Measurements from ENCODE around the gene ZBED6.
"Not testable (repeated sequence)": the region's sequence is repeated elsewhere in the genome, so short reads cannot be mapped to it uniquely, and the experiment has no call there.

Gene ZBED6

GRCh38 chr1:203795441-203796235 is at the start of gene ZBED6, which contains the start of gene ZC3H11A:
Gene ZBED6, plus strand, starts transcription at chr1:203795623. Its CDS starts 1,900 bp downstream, at chr1:203797523.
Gene ZC3H11A, plus strand, starts transcription at chr1:203795623. Its CDS starts 21,448 bp downstream, at chr1:203817071.
- DNase-seq (ENCODE audit: low read depth in 3 of 3) = peak; percentile 97 to 98 (median 97)

DNA sequence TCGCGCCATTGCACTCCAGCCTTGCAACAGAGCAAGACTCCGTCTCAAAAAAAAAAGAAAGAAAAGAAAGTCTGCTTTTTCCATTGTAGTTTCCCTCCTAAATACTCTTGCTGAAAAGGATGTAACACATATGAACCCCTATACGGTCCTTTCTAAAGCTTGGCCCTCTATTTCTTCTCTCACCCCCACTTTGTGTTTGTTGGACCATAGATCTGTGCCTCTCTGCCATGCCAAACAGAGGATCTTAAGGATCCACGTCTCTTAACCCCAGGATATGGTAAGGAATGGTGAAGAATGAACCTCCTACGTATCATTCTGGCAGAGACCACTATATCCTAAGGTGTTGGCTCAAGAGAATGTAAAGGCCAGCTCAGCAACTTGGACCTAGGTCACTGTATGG is 49.1 kb upstream of the ZBED6 start:
- DNase-seq (ENCODE audit: low read depth in 3 of 3) = no peak

- no peak for DNase-seq (ENCODE audit: low read depth in 3 of 3)
These were observed 44.4 kb upstream of the ZBED6 start for GRCh38 chr1:203751051-203751450.

GRCh38 chr1:203751618-203752361 is 43.6 kb upstream of the ZBED6 start:
- not testable (repeated sequence) for DNase-seq (ENCODE audit: low read depth in 3 of 3)

- DNase-seq (ENCODE audit: low read depth in 3 of 3) = no peak
These were observed 41.0 kb upstream of the ZBED6 start for GRCh38 chr1:203754455-203754864.

DNA sequence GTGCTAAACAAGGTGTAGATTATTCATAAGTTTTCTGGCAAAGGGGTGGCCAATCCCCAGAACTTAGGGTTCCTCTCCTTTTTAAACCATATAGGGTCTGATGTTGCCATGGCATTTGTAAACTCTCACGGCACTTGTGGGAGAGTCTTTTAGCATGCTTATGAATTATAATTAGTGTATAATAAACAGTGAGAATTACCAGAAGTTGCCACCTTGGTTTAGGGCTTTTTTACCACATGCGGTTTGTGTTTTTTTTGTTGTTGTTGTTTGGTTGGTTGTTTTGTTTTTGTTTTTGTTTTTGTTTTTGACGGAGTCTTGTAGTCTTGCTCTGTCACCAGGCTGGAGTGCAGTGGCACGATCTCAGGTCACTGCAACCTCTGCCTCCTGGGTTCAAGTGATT is 39.4 kb upstream of the ZBED6 start:
- no peak for DNase-seq (ENCODE audit: low read depth in 3 of 3)

- DNase-seq (ENCODE audit: low read depth in 3 of 3) = not testable (repeated sequence)
These were observed 36.7 kb upstream of the ZBED6 start for GRCh38 chr1:203758749-203759148.

GRCh38 chr1:203760506-203760905 is 34.9 kb upstream of the ZBED6 start:
- DNase-seq (ENCODE audit: low read depth in 3 of 3) = no peak

DNA sequence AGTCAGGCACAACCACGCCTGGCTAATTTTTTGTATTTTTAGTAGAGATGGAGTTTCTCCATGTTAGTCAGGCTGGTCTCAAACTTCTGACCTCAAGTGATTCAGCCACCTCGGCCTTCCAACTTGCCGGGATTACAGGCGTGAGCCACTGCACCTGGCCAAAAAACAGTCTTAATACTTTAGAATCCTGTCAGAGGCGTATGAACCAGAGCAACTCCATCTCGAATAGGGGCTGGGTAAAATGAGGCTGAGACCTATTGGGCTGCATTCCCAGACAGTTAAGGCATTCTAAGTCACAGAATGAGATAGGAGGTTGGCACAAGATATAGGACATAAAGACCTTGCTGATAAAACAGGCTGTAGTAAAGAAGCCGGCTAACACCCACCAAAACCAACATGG is 33.5 kb upstream of the ZBED6 start:
- not testable (repeated sequence) for DNase-seq (ENCODE audit: low read depth in 3 of 3)

DNA sequence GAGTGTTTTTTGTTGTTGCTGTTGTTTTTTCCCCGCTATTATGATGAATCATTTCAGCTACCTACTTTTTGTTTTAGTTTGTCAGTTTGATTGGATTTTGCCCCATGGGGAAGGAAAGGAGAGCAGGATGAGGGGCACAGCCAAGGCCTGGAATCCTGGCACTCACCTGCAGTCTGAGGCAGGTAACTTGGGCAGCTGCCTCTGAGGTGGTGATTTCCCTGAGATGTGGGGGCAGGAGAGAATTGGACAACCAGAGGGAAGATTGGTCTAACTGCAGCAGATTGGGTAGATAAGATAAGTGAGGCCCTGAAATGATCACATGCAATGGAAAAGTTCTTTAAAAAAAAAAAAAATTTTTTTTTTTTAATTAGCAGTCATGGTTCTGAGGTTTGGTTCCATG is 31.9 kb upstream of the ZBED6 start:
- no peak for DNase-seq (ENCODE audit: low read depth in 3 of 3)

DNA sequence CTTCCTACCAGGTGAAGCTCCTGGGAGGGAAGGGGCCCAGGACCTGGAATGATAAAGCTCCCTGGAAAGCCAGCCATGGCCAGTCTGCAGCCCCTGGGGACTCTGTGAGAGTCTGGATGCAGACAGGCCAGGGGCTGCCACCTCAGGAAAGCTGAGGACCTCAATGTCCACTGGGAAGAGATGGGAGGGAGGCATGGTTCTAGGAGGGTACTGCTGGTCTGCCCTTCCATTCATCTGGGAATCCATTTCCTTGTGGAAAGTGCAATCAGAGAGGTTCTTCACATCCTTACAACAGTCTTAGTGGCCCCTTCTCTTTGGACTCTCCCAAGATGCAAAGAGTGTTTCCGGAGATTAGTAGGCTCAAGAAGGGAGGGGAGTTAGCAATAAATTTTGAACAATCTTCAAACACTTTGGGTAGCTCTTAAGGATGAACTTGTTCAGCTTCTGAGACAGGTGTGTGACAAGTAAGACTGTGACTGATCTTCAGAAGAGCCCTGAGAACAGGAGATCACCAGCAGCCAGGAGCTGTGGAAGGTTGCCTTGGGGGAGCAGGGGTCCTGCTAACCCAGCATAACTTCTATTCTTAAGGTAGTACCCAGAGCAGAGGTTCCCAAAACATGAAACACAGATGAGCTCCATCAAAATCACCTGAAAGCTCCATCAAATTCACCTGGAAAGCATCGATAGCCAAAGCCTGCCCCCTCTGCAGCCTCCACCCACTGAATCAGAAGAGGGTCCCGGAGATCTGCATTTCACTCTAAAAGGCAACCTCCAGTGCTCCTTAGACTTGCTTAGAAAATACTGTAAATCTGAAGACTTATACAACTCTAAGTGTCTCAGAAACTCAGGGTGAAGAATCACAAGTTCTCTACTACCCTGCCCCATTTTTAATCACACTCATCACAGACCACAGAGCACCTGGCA is 31.1 kb upstream of the ZBED6 start:
- no peak for DNase-seq (ENCODE audit: low read depth in 3 of 3)

GRCh38 chr1:203765029-203765837 is 30.2 kb upstream of the ZBED6 start, which contains the start of gene LAX1:
Gene LAX1, plus strand, starts transcription at chr1:203765183. Its CDS starts 383 bp downstream, at chr1:203765566.
- DNase-seq (ENCODE audit: low read depth in 3 of 3) = peak; percentile 62 to 68 (median 64)

- DNase-seq (ENCODE audit: low read depth in 3 of 3) = no peak
These were observed 27.2 kb upstream of the ZBED6 start for GRCh38 chr1:203768256-203768655.

- no peak for DNase-seq (ENCODE audit: low read depth in 3 of 3)
These were observed 25.7 kb upstream of the ZBED6 start for GRCh38 chr1:203769505-203770343.

GRCh38 chr1:203771901-203772301 is 23.5 kb upstream of the ZBED6 start:
- DNase-seq (ENCODE audit: low read depth in 3 of 3) = no peak

GRCh38 chr1:203772836-203773235 is 22.6 kb upstream of the ZBED6 start:
- no peak for DNase-seq (ENCODE audit: low read depth in 3 of 3)

- DNase-seq (ENCODE audit: low read depth in 3 of 3) = no peak
These were observed 18.8 kb upstream of the ZBED6 start for GRCh38 chr1:203776636-203777035.

DNA sequence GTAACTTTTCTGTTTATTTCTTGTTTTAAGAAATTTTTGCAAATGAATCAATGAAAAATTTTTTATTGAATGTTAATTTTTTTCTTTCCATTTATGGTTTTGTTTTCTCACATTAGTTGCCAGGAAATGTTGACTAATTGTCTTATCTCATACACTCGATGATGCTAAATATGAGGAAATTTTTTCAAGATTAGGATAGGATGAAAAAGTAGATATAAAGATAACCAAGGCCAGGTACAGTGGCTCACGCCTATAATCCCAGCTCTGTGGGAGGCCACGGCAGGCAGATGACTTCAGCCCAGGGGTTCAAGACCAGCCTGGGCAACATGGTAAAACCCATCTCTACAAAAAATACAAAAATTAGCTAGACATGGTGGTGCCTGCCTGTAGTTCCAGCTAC is 17.8 kb upstream of the ZBED6 start:
- no peak for DNase-seq (ENCODE audit: low read depth in 3 of 3)

- DNase-seq (ENCODE audit: low read depth in 3 of 3) = no peak
These were observed 17.3 kb upstream of the ZBED6 start for GRCh38 chr1:203778146-203778545.

DNA sequence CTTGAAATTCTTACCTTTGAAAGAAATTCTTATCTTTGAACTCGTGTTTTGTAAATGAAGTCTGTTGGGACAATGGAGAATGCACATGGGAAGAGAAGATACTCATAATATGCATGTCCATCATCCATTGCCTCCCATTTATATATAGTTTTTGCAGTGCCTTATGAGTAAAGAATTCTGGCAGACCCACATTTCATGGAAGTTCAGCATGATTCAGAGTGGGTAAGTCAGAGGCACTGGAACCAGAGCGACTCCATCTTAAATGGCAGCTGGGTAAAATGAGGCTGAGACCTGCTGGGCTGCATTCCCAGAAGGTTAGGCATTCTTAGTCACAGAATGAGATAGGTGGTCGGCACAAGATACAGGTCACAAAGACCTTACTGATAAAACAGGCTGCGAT is 16.6 kb upstream of the ZBED6 start:
- no peak for DNase-seq (ENCODE audit: low read depth in 3 of 3)
